Spleen (tissue), 7 donors: ENCODE measurements around the gene MRPL14.

ENCODE experiments used
- CTCF ChIP-seq, 11 experiments: fragments of 200-600 bp in 7 of 11; fragments of 450-650 bp in 4 of 11; sonication (generic) in 4 of 11; IDR thresholded peaks in 8 of 11; conservative IDR thresholded peaks in 3 of 11; 1 replicate in 7 of 11; 2 replicates in 4 of 11; pipeline versions ENCODE4 v1.4.0 to v1.8.0; 2016 to 2021; ENCODE audit warnings: antibody characterized with exemption in 11 of 11, inconsistent platforms in 4 of 11, mild to moderate bottlenecking in 1 of 11
- POLR2A ChIP-seq, 3 donors: fragments of 450-650 bp; IDR thresholded peaks; one replicate each; pipeline ENCODE4 v1.5.1; 2017; ENCODE audit warnings: antibody characterized with exemption in 3 of 3, mild to moderate bottlenecking in 1 of 3
- POLR2AphosphoS5 ChIP-seq, 3 donors: sonication (generic); formaldehyde crosslinking; IDR thresholded peaks; one replicate each; pipeline ENCODE4 v1.5.1; 2017; ENCODE audit warnings: antibody characterized with exemption in 3 of 3
- donor health status: DM: no; HTN: no; CAD: no; lungs with moderate emphysema.
- donor health status: DM: no; HTN: no; CAD: no.
- donor health status: DM: no; HTN: no; CAD: no.

- no peak for TF ChIP-seq CTCF (IDR thresholded peaks at IDR 0.05 in 8 of 11, conservative IDR thresholded peaks at IDR 0.05 in 3 of 11)
- TF ChIP-seq POLR2A (IDR thresholded peaks at IDR 0.05): no peak
- no peak for TF ChIP-seq POLR2AphosphoS5 (IDR thresholded peaks at IDR 0.05)
These were observed 44.8 kb upstream of the MRPL14 start for GRCh38 chr6:44171899-44172546.
